IPS-20b (cell line): Measurements from ENCODE around the gene KRTAP5-9.
"Not testable (repeated sequence)": the region's sequence is repeated elsewhere in the genome, so short reads cannot be mapped to it uniquely, and the experiment has no call there.

Source experiments
- H3K27ac ChIP-seq: one replicate; pipeline ENCODE4 v1.5.1; 2013; ENCODE audit warnings: low read length
- H3K27me3 ChIP-seq: 2 replicates; pipeline ENCODE4 v1.6.1; 2013; ENCODE audit warnings: mild to moderate bottlenecking, low read length, inconsistent platforms; ENCODE audit not compliant: insufficient read depth
- H3K36me3 ChIP-seq: 2 replicates; pipeline ENCODE4 v1.6.1; 2013; ENCODE audit warnings: low read depth, mild to moderate bottlenecking, inconsistent platforms, low read length, moderate library complexity; ENCODE audit not compliant: insufficient read depth
- H3K4me1 ChIP-seq: 2 replicates; pipeline ENCODE4 v1.6.1; 2013; ENCODE audit warnings: mild to moderate bottlenecking, control low read depth, inconsistent platforms, low read length, moderate library complexity; ENCODE audit not compliant: insufficient read depth
- H3K4me3 ChIP-seq: 2 replicates; pipeline ENCODE4 v1.5.1; 2013; ENCODE audit warnings: mild to moderate bottlenecking, low read length, inconsistent platforms
- H3K9ac ChIP-seq: 2 replicates; pipeline ENCODE4 v1.6.1; 2013; ENCODE audit warnings: low read depth, mild to moderate bottlenecking, inconsistent platforms, low read length, moderate library complexity
- H3K9me3 ChIP-seq: 2 replicates; pipeline ENCODE4 v1.6.1; 2013; ENCODE audit warnings: mild to moderate bottlenecking, low read depth, low read length, inconsistent platforms; ENCODE audit not compliant: insufficient read depth

The KRTAP5-9 gene

GRCh38 chr11:71566081-71566620, 17.9 kb downstream of the KRTAP5-9 start:
- H3K27me3 ChIP-seq = peaks cover 6% of the 10 kb centered on the region; the same call in 1 of the 2 replicates
- no peaks in the 10 kb centered on the region for H3K9me3 ChIP-seq
- peaks cover 3% of the 10 kb centered on the region; the same call in 1 of the 2 replicates for H3K4me1 ChIP-seq
- H3K4me3 ChIP-seq = no peak overlapping the region
- H3K36me3 ChIP-seq = no peaks in the 10 kb centered on the region
- H3K27ac ChIP-seq = no peak overlapping the region
- no peak overlapping the region for H3K9ac ChIP-seq

GRCh38 chr11:71566626-71567599, 18.7 kb downstream of the KRTAP5-9 start:
- not testable (repeated sequence) for H3K9me3 ChIP-seq, H3K27ac ChIP-seq, H3K4me3 ChIP-seq, H3K36me3 ChIP-seq, H3K9ac ChIP-seq, H3K4me1 ChIP-seq, H3K27me3 ChIP-seq

- H3K27me3 ChIP-seq, H3K4me1 ChIP-seq, H3K9ac ChIP-seq, H3K9me3 ChIP-seq, H3K27ac ChIP-seq, H3K4me3 ChIP-seq, H3K36me3 ChIP-seq: not testable (repeated sequence)
Measured at GRCh38 chr11:71567633-71568032, 19.4 kb downstream of the KRTAP5-9 start.

- Histone ChIP-seq H3K9me3 (no peaks in the 10 kb centered on the region), H3K4me3 (no peak overlapping the region), H3K27me3 (peaks cover 6% of the 10 kb centered on the region; the same call in 1 of the 2 replicates), H3K9ac (no peak overlapping the region), H3K4me1 (peaks cover 5% of the 10 kb centered on the region; the same call in 1 of the 2 replicates), H3K27ac (no peak overlapping the region), H3K36me3 (no peaks in the 10 kb centered on the region)
Measured at GRCh38 chr11:71568704-71569349, 20.6 kb downstream of the KRTAP5-9 start.

GRCh38 chr11:71571101-71571850, 23.1 kb downstream of the KRTAP5-9 start:
- H3K27ac ChIP-seq, H3K36me3 ChIP-seq, H3K9me3 ChIP-seq, H3K27me3 ChIP-seq, H3K4me3 ChIP-seq, H3K4me1 ChIP-seq, H3K9ac ChIP-seq: not testable (repeated sequence)

- peaks cover 3% of the 10 kb centered on the region; the same call in 1 of the 2 replicates for H3K4me1 ChIP-seq
- H3K9ac ChIP-seq = no peak overlapping the region
- no peaks in the 10 kb centered on the region for H3K36me3 ChIP-seq
- no peak overlapping the region for H3K27ac ChIP-seq
- peaks cover 6% of the 10 kb centered on the region; the same call in 1 of the 2 replicates for H3K27me3 ChIP-seq
- H3K4me3 ChIP-seq = no peak overlapping the region
- H3K9me3 ChIP-seq = no peaks in the 10 kb centered on the region
Measured at GRCh38 chr11:71572811-71573210, 24.6 kb downstream of the KRTAP5-9 start.

- no peak overlapping the region for H3K4me3 ChIP-seq
Measured at GRCh38 chr11:71574418-71574817, 26.2 kb downstream of the KRTAP5-9 start.

GRCh38 chr11:71575723-71576424, 27.7 kb downstream of the KRTAP5-9 start:
- H3K9ac ChIP-seq = no peak overlapping the region
- peaks cover 5% of the 10 kb centered on the region; the same call in 1 of the 2 replicates for H3K27me3 ChIP-seq
- H3K9me3 ChIP-seq = no peaks in the 10 kb centered on the region
- H3K36me3 ChIP-seq = no peaks in the 10 kb centered on the region
- H3K4me3 ChIP-seq = no peak overlapping the region
- H3K4me1 ChIP-seq = peaks cover 3% of the 10 kb centered on the region; the same call in 1 of the 2 replicates
- H3K27ac ChIP-seq = no peak overlapping the region

More at GRCh38 chr11:71574418-71574817, 26.2 kb downstream of the KRTAP5-9 start:
- H3K9me3 ChIP-seq = no peaks in the 10 kb centered on the region
- no peak overlapping the region for H3K9ac ChIP-seq
- H3K36me3 ChIP-seq = no peaks in the 10 kb centered on the region
- peaks cover 3% of the 10 kb centered on the region; the same call in 1 of the 2 replicates for H3K4me1 ChIP-seq
- no peaks in the 10 kb centered on the region for H3K27me3 ChIP-seq
- no peak overlapping the region for H3K27ac ChIP-seq

- not testable (repeated sequence) for H3K4me1 ChIP-seq, H3K4me3 ChIP-seq, H3K9ac ChIP-seq, H3K9me3 ChIP-seq, H3K36me3 ChIP-seq, H3K27ac ChIP-seq
- H3K27me3 ChIP-seq = peaks cover 11% of the 10 kb centered on the region
Measured at GRCh38 chr11:71576688-71577465, 28.7 kb downstream of the KRTAP5-9 start.

- Histone ChIP-seq H3K4me1 (no peaks in the 10 kb centered on the region), H3K4me3 (no peak overlapping the region), H3K36me3 (no peaks in the 10 kb centered on the region), H3K9ac (no peak overlapping the region), H3K27ac (no peak overlapping the region), H3K9me3 (no peaks in the 10 kb centered on the region), H3K27me3 (peaks cover 13% of the 10 kb centered on the region)
Measured at GRCh38 chr11:71577469-71578004, 29.3 kb downstream of the KRTAP5-9 start.
